NB4 (cell line): ENCODE measurements around the gene CLCNKB.

ENCODE experiments used
- POLR2A ChIP-seq: IDR thresholded peaks from 2 replicates; pipeline ENCODE4 v1.6.1; 2011; ENCODE audit warnings: mild to moderate bottlenecking; ENCODE audit not compliant: insufficient read length; ENCODE audit errors: extremely low read depth
- TF ChIP-seq, protein P1 (sequence below): IDR thresholded peaks from one replicate; pipeline ENCODE4 v1.5.1; 2012; ENCODE audit warnings: low read depth, low read length
- TF ChIP-seq, protein P2 (sequence below): IDR thresholded peaks from 2 replicates; pipeline ENCODE4 v1.6.1; 2011; ENCODE audit warnings: low read depth, low read length

DNA sequence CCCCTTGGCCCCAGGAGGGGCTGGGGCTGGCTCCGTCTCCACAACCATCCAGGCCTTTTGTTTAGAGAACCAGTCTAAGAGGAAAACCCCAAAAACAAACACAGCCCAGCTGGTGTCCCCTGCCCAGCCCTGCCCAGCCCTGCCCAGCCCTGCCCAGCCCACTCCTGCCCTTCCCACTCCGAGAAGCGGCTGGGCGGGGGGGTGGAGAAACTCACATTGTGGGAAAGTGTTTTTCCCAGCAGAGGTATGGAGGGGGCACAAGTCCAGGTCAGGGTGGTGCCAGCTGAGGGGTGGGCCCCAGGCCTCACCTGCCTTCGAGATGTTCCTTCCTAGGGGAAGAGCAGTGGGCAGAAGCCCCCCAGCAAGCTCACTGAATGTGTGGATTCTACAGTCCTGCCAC lies 39.9 kb downstream of the CLCNKB start:
- TF ChIP-seq, protein P1, sequence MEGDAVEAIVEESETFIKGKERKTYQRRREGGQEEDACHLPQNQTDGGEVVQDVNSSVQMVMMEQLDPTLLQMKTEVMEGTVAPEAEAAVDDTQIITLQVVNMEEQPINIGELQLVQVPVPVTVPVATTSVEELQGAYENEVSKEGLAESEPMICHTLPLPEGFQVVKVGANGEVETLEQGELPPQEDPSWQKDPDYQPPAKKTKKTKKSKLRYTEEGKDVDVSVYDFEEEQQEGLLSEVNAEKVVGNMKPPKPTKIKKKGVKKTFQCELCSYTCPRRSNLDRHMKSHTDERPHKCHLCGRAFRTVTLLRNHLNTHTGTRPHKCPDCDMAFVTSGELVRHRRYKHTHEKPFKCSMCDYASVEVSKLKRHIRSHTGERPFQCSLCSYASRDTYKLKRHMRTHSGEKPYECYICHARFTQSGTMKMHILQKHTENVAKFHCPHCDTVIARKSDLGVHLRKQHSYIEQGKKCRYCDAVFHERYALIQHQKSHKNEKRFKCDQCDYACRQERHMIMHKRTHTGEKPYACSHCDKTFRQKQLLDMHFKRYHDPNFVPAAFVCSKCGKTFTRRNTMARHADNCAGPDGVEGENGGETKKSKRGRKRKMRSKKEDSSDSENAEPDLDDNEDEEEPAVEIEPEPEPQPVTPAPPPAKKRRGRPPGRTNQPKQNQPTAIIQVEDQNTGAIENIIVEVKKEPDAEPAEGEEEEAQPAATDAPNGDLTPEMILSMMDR: no peak
- no peak for TF ChIP-seq POLR2A
- TF ChIP-seq, protein P2, sequence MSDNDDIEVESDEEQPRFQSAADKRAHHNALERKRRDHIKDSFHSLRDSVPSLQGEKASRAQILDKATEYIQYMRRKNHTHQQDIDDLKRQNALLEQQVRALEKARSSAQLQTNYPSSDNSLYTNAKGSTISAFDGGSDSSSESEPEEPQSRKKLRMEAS: no peak
